Measurements from ENCODE around the gene SMCO1. TPM values are rescaled to one million over a fixed set of nuclear protein-coding genes. Genes with fewer than 3 reads are reported as not detected.
"Not testable (repeated sequence)": the region's sequence is repeated elsewhere in the genome, so short reads cannot be mapped to it uniquely, and the experiment has no call there.

The SMCO1 gene
- total RNA-seq, 1 donor from 2014 or later: 0.79 TPM

- DNase-seq: no peak
Observed at GRCh38 chr3:196492080-196492479, 23.1 kb downstream of the SMCO1 start.

GRCh38 chr3:196489747-196490146 is 25.4 kb downstream of the SMCO1 start:
- DNase-seq: no peak

- DNase-seq: no peak
Observed at GRCh38 chr3:196486263-196486662, 28.9 kb downstream of the SMCO1 start.

- DNase-seq: no peak
Observed at GRCh38 chr3:196477678-196478077, 37.5 kb downstream of the SMCO1 start.

GRCh38 chr3:196472286-196472685 is 42.9 kb downstream of the SMCO1 start:
- no peak for DNase-seq

GRCh38 chr3:196471551-196471950 is 43.6 kb downstream of the SMCO1 start:
- DNase-seq: no peak

GRCh38 chr3:196470182-196470581 is 45.0 kb downstream of the SMCO1 start:
- DNase-seq: not testable (repeated sequence)

GRCh38 chr3:196463804-196464203 is 51.3 kb downstream of the SMCO1 start:
- no peak for DNase-seq

- DNase-seq: no peak
Observed at GRCh38 chr3:196463478-196463756, 51.7 kb downstream of the SMCO1 start.

DNA sequence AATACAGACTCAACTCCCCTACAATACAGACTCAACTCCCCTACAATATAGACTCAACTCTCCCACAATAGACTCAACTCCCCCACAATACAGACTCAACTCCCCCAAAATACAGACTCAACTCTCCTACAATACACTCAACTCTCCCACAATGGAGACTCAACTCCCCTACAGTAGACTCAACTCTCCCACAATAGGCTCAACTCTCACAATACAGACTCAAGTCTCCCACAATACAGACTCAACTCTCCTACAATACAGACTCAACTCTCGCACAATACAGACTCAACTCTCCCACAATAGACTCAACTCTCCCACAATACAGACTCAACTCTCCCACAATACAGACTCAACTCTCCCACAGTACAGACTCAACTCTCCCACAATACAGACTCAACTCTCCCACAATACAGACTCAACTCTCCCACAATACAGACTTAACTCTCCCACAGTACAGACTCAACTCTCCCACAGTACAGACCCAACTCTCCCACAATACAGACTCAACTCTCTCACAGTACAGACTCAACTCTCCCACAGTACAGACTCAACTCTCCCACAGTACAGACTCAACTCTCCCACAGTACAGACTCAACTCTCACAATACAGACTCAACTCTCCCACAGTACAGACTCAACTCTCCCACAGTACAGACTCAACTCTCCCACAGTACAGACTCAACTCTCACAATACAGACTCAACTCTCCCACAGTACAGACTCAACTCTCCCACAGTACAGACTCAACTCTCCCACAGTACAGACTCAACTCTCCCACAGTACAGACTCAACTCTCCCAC is 52.3 kb downstream of the SMCO1 start:
- not testable (repeated sequence) for DNase-seq

DNA sequence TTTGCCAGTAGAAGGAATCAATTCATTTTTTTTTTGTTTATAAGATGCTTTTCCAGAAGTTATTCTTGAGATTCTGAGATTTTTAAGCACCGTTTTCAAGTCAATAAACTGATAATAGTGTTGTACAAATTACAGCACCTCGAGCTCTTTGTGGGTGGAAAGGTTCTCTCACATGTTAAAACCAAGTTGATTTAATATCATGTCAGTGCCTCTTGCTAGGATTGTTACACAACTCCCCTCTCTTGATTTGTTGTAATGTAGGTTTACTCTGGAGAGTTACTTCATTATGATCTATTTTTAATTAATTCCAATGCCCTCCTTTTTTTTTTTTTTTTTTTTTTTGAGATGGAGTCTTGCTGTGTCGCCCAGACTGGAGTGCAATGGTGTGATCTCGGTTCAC is 57.1 kb downstream of the SMCO1 start:
- no peak for DNase-seq

GRCh38 chr3:196457470-196457869 is 57.7 kb downstream of the SMCO1 start:
- DNase-seq: not testable (repeated sequence)

Small RNAs within 50 kb of the gene (small RNA-seq; reads per million reads assigned to genes)
- gene RPS29P3 (ENCODE audit: low replicate concordance): not detected

Other genes with a start within 250 kb of the SMCO1 start
- gene PCYT1A, start 227.6 kb downstream of the SMCO1 start, total RNA-seq: 42.2 TPM
- gene DYNLT2B, start 197.1 kb downstream of the SMCO1 start, total RNA-seq: 5.7 TPM
- not detected for gene TM4SF19, start 177.0 kb downstream of the SMCO1 start, total RNA-seq
- gene UBXN7, start 82.9 kb downstream of the SMCO1 start, total RNA-seq: 29.8 TPM
- gene RNF168, start 11.6 kb downstream of the SMCO1 start, total RNA-seq: 18.2 TPM
- gene WDR53, start 53.2 kb upstream of the SMCO1 start, total RNA-seq: 9.7 TPM
- gene FBXO45, start 53.3 kb upstream of the SMCO1 start, total RNA-seq: 15.0 TPM
- gene NRROS, start 124.3 kb upstream of the SMCO1 start, total RNA-seq: 3.9 TPM
- 1.3 TPM for gene CEP19, start 196.9 kb upstream of the SMCO1 start, total RNA-seq
- gene PIGX, start 197.0 kb upstream of the SMCO1 start, total RNA-seq: 18.9 TPM
- 35.9 TPM for gene PAK2, start 224.5 kb upstream of the SMCO1 start, total RNA-seq

Measured in skin of body (tissue), 3 donors.